H1 (cell line): ENCODE measurements around the gene GRK5. TPM values are rescaled to one million over a fixed set of nuclear protein-coding genes. Genes with fewer than 3 reads are reported as not detected.

Experiments
- CTCF ChIA-PET: fragments of 300-600 bp; sonication (Branson Sonifier 250); formaldehyde crosslinking; loops from one replicate; lab custom pipeline; 2021; ENCODE audit not compliant: partially characterized antibody; lab: Charles Lee
- POLR2A ChIA-PET: fragments of 300-600 bp; sonication (Branson Sonifier 250); formaldehyde crosslinking; loops from one replicate; lab custom pipeline; 2021; ENCODE audit warnings: inconsistent platforms; ENCODE audit not compliant: partially characterized antibody; lab: Charles Lee
- DNase-seq, 2 experiments: peaks; one replicate each; pipeline versions ENCODE4 v3.0.0 to v3.0.0-alpha.2; 2010 to 2022; ENCODE audit warnings: low spot score in 2 of 2, low read depth in 1 of 2, mixed read lengths in 1 of 2
- FAIRE-seq: peaks from 2 replicates; lab custom pipeline; 2011; peaks lifted over from hg19 to GRCh38; lab: Jason Lieb, UNC
- H2AFZ ChIP-seq: 2 replicates; pipeline ENCODE4 v1.8.1; 2012; ENCODE audit warnings: low read length, inconsistent platforms
- H2AK5ac ChIP-seq: 2 replicates; pipeline ENCODE4 v1.6.1; 2013; ENCODE audit warnings: low read depth, low read length
- H2BK120ac ChIP-seq: replicated peaks from 2 replicates; pipeline ENCODE3; 2013; ENCODE audit warnings: low read depth, low read length, inconsistent platforms
- H2BK12ac ChIP-seq: 2 replicates; pipeline ENCODE4 v1.6.1; 2013; ENCODE audit warnings: low read depth, low read length
- H2BK15ac ChIP-seq: 2 replicates; pipeline ENCODE4 v1.6.1; 2013; ENCODE audit warnings: low read length
- H2BK20ac ChIP-seq: 2 replicates; pipeline ENCODE4 v1.6.1; 2013; ENCODE audit warnings: low read length
- H2BK5ac ChIP-seq: 2 replicates; pipeline ENCODE4 v1.6.1; 2013; ENCODE audit warnings: low read depth, low read length
- H3K14ac ChIP-seq: 2 replicates; pipeline ENCODE4 v1.6.1; 2013; ENCODE audit warnings: inconsistent platforms; ENCODE audit not compliant: insufficient read length
- H3K18ac ChIP-seq: 2 replicates; pipeline ENCODE4 v1.6.1; 2013; ENCODE audit warnings: low read length; ENCODE audit errors: extremely low read depth
- H3K23ac ChIP-seq: 2 replicates; pipeline ENCODE4 v1.6.1; 2013; ENCODE audit warnings: inconsistent platforms; ENCODE audit not compliant: insufficient read length
- H3K23me2 ChIP-seq: 2 replicates; pipeline ENCODE4 v1.6.1; 2013; ENCODE audit warnings: low read depth, low read length
- H3K27ac ChIP-seq: 2 replicates; pipeline ENCODE4 v1.6.1; 2011; ENCODE audit warnings: low read depth, low read length, inconsistent platforms
- H3K27me3 ChIP-seq, 4 experiments: replicated peaks in 1 of 4; 1 replicate in 1 of 4; 2 replicates in 3 of 4; pipeline versions ENCODE4 v1.6.1 to v1.8.1; 2011 to 2013; ENCODE audit warnings: low read length in 3 of 4, mild to moderate bottlenecking in 3 of 4, inconsistent platforms in 2 of 4, mixed read lengths in 2 of 4, moderate library complexity in 1 of 4; ENCODE audit not compliant: control insufficient read depth in 3 of 4, insufficient read depth in 3 of 4; ENCODE audit errors: extremely low read depth in 1 of 4
- H3K36me3 ChIP-seq, 4 experiments: 2 replicates each; pipeline versions ENCODE4 v1.6.1 to v1.8.1; 2011 to 2013; ENCODE audit warnings: mild to moderate bottlenecking in 4 of 4, low read length in 3 of 4, moderate library complexity in 2 of 4, control low read depth in 1 of 4, inconsistent platforms in 1 of 4; ENCODE audit not compliant: insufficient read depth in 4 of 4, control insufficient read depth in 2 of 4
- H3K4ac ChIP-seq: replicated peaks from 2 replicates; pipeline ENCODE3; 2013; ENCODE audit warnings: low read length, low read depth, mixed read lengths, inconsistent platforms; ENCODE audit not compliant: insufficient read length
- H3K4me1 ChIP-seq, 4 experiments: replicated peaks in 1 of 4; 1 replicate in 1 of 4; 2 replicates in 3 of 4; pipeline versions ENCODE4 v1.6.1 to v1.8.1; 2011 to 2013; ENCODE audit warnings: low read length in 3 of 4, inconsistent platforms in 2 of 4, mixed read lengths in 1 of 4; ENCODE audit not compliant: insufficient read depth in 4 of 4, control insufficient read depth in 3 of 4
- H3K4me2 ChIP-seq, 2 experiments: 2 replicates each; pipeline versions ENCODE4 v1.6.1 to v1.8.1; 2011 to 2013; ENCODE audit warnings: low read depth in 2 of 2, low read length in 2 of 2, control low read depth in 1 of 2, inconsistent platforms in 1 of 2, mild to moderate bottlenecking in 1 of 2; ENCODE audit not compliant: insufficient read depth in 1 of 2
- H3K4me3 ChIP-seq, 4 experiments: fragments of 200-600, 300-600 bp in 1 of 4; sonication (generic), shearing (Covaris generic), sonication (Bioruptor Twin) in 1 of 4; 2 replicates each; pipeline versions ENCODE4 v1.5.1 to v1.8.1; 2011 to 2016; ENCODE audit warnings: low read length in 4 of 4, low read depth in 3 of 4, control low read depth in 2 of 4, inconsistent platforms in 2 of 4, mild to moderate bottlenecking in 2 of 4, mixed read lengths in 1 of 4, moderate library complexity in 1 of 4; ENCODE audit not compliant: insufficient read depth in 2 of 4; ENCODE audit errors: extremely low read depth in 1 of 4
- H3K56ac ChIP-seq: replicated peaks from 2 replicates; pipeline ENCODE3; 2013; ENCODE audit warnings: low read depth, mild to moderate bottlenecking, mixed read lengths, low read length, inconsistent platforms; ENCODE audit not compliant: insufficient read length
- H3K79me1 ChIP-seq: 2 replicates; pipeline ENCODE4 v1.6.1; 2013; ENCODE audit warnings: low read depth, low read length, control low read depth
- H3K79me2 ChIP-seq, 2 experiments: 2 replicates each; pipeline versions ENCODE4 v1.6.1 to v1.8.1; 2012 to 2013; ENCODE audit warnings: low read length in 2 of 2, mild to moderate bottlenecking in 2 of 2, inconsistent platforms in 1 of 2; ENCODE audit not compliant: insufficient read depth in 2 of 2, control insufficient read depth in 1 of 2
- H3K9ac ChIP-seq, 4 experiments: replicated peaks in 1 of 4; 1 replicate in 1 of 4; 2 replicates in 3 of 4; pipeline versions ENCODE4 v1.6.1 to v1.8.1; 2011 to 2013; ENCODE audit warnings: low read depth in 3 of 4, low read length in 3 of 4, control low read depth in 2 of 4, mild to moderate bottlenecking in 2 of 4, moderate library complexity in 2 of 4, inconsistent platforms in 1 of 4; ENCODE audit errors: extremely low read depth in 1 of 4
- H3K9me3 ChIP-seq, 2 experiments: 2 replicates each; pipeline versions ENCODE4 v1.6.1 to v1.8.1; 2012 to 2013; ENCODE audit warnings: mild to moderate bottlenecking in 2 of 2, moderate library complexity in 2 of 2, control low read depth in 1 of 2, inconsistent platforms in 1 of 2, low read depth in 1 of 2, low read length in 1 of 2, mixed read lengths in 1 of 2; ENCODE audit not compliant: insufficient read depth in 2 of 2
- H4K20me1 ChIP-seq, 2 experiments: replicated peaks in 1 of 2; 2 replicates each; pipeline versions ENCODE3 to v1.8.1; 2011 to 2013; ENCODE audit warnings: inconsistent platforms in 2 of 2, low read length in 2 of 2, mild to moderate bottlenecking in 1 of 2; ENCODE audit not compliant: insufficient read depth in 2 of 2, control insufficient read depth in 1 of 2
- H4K5ac ChIP-seq: 2 replicates; pipeline ENCODE4 v1.6.1; 2013; ENCODE audit warnings: low read length, low read depth, mixed read lengths, inconsistent platforms; ENCODE audit not compliant: insufficient read length
- H4K8ac ChIP-seq: 2 replicates; pipeline ENCODE4 v1.8.0; 2013; ENCODE audit warnings: mild to moderate bottlenecking, moderate library complexity, low read length, inconsistent platforms; ENCODE audit not compliant: insufficient read depth; ENCODE audit errors: extremely low read depth
- H4K91ac ChIP-seq: replicated peaks from 2 replicates; pipeline ENCODE3; 2013; ENCODE audit warnings: low read length, mixed read lengths, inconsistent platforms; ENCODE audit not compliant: insufficient read length
- BRCA1 ChIP-seq: IDR thresholded peaks from 2 replicates; pipeline ENCODE4 v1.6.1; 2012; ENCODE audit warnings: low read depth, low read length, improper control_type of control experiment
- CHD1 ChIP-seq: IDR thresholded peaks from 2 replicates; pipeline ENCODE4 v1.6.1; 2012; ENCODE audit warnings: low read depth, low read length, improper control_type of control experiment
- CHD2 ChIP-seq: IDR thresholded peaks from 2 replicates; pipeline ENCODE4 v1.6.1; 2012; ENCODE audit warnings: low read length, improper control_type of control experiment
- CTCF ChIP-seq, 3 experiments: IDR thresholded peaks; 1 replicate in 2 of 3; 2 replicates in 1 of 3; pipeline versions ENCODE4 v1.5.1 to v1.6.1; 2011; ENCODE audit warnings: low read length in 3 of 3, mild to moderate bottlenecking in 3 of 3, inconsistent platforms in 2 of 3, low read depth in 1 of 3, moderate library complexity in 1 of 3; ENCODE audit not compliant: insufficient read depth in 1 of 3; ENCODE audit errors: control extremely low read depth in 1 of 3
- RAD21 ChIP-seq, 2 experiments: IDR thresholded peaks in 1 of 2; conservative IDR thresholded peaks in 1 of 2; 2 replicates each; pipeline ENCODE4 v1.6.1; 2011; ENCODE audit warnings: low read depth in 2 of 2, low read length in 2 of 2, improper control_type of control experiment in 1 of 2, inconsistent platforms in 1 of 2, mild to moderate bottlenecking in 1 of 2, moderate library complexity in 1 of 2
- RFX5 ChIP-seq: IDR thresholded peaks from 2 replicates; pipeline ENCODE4 v1.6.1; 2011; ENCODE audit warnings: low read depth, low read length, improper control_type of control experiment, borderline replicate concordance
- SAP30 ChIP-seq: fragments of 300-600 bp; sonication (generic); IDR thresholded peaks from 2 replicates; pipeline ENCODE4 v1.7.1; 2012; ENCODE audit warnings: low read length, moderate library complexity, mild to moderate bottlenecking, inconsistent platforms; ENCODE audit not compliant: insufficient read depth, insufficient replicate concordance
- WGBS, 2 experiments: shearing (Covaris generic) in 1 of 2; methylation state at CpG; one replicate each; pipeline versions ENCODE4 v1.1.6 to v1.1.7; 2013 to 2015; ENCODE audit warnings: low lambda C conversion rate in 2 of 2, mixed read lengths in 2 of 2, inconsistent platforms in 1 of 2, low coverage in 1 of 2, missing lambda C conversion rate in 1 of 2; ENCODE audit not compliant: insufficient replicate concordance in 2 of 2, insufficient coverage in 1 of 2, insufficient read length in 1 of 2; ENCODE audit errors: extremely low coverage in 1 of 2, missing lambda C conversion rate in 1 of 2; 5-methylcytosine and 5-hydroxymethylcytosine counted together
- polyA plus RNA-seq, 7 experiments: library from polyadenylated mRNA; depleted of rRNA in 3 of 7; stranded (reverse) in 5 of 7; unstranded in 2 of 7; fragments of >200 nt in 5 of 7; fragments of 200-250 nt in 2 of 7; gene quantifications; 1 replicate in 5 of 7; 2 replicates in 1 of 7; 4 replicates in 1 of 7; pipeline versions ENCODE4 v1.2.1 to v1.2.3, GENCODE V29; 2011 to 2013; ENCODE audit warnings: missing spikeins in 2 of 7, mixed read lengths in 2 of 7
- total RNA-seq: library from RNA; stranded (reverse); fragmentation: NEBNext Ultra II Directional; extraction: Animal tissue kit (Norgen Biotek cat#: 25700); gene quantifications from 2 replicates; pipeline ENCODE4 v1.2.1, GENCODE V29; 2021

Gene GRK5
- total and polyA plus RNA-seq, 2 of the 8 experiments (the other 6 are each of a cell fraction or from before 2014, with no cell fraction given), result 0.54 to 2.5 TPM

GRCh38 chr10:119199231-119199992, 8.0 kb upstream of the GRK5 start:
- Histone ChIP-seq H3K27me3 (no peaks in the 10 kb centered on the region), H3K79me1 (no peaks in the 10 kb centered on the region), H3K4ac (no peak overlapping the region), H3K18ac (no peak overlapping the region), H2AK5ac (no peak overlapping the region), H3K23me2 (no peaks in the 10 kb centered on the region), H3K27ac (no peak overlapping the region), H3K14ac (no peak overlapping the region), H4K8ac (no peak overlapping the region), H3K4me3 (no peak overlapping the region), H2BK5ac (no peak overlapping the region), H2BK20ac (no peak overlapping the region), H3K79me2 (no peaks in the 10 kb centered on the region), H4K91ac (no peak overlapping the region), H3K4me1 (peaks cover 0 to 3% (median 0%) of the 10 kb centered on the region in 4 experiments; a peak in 1 of 7 replicates), H3K9ac (no peak overlapping the region), H2BK12ac (no peak overlapping the region), H3K4me2 (no peak overlapping the region), H2BK120ac (no peak overlapping the region), H3K9me3 (no peaks in the 10 kb centered on the region), H4K5ac (no peak overlapping the region), H2AFZ (peak overlapping the region; percentile 3; the same call in 1 of the 2 replicates), H3K36me3 (no peaks in the 10 kb centered on the region), H4K20me1 (no peaks in the 10 kb centered on the region), H2BK15ac (peak overlapping the region; percentile 31; the same call in 1 of the 2 replicates), H3K23ac (no peak overlapping the region), H3K56ac (no peak overlapping the region)
- ChIA-PET POLR2A (interaction anchor here (1.2 to 1.3 kb wide), 2 partner anchors 34 to 60 kb away, joined by 3 to 6 read pairs; no protein-coding TSS in a partner anchor), CTCF (interaction anchor here (0.6 to 10.9 kb wide), 90 partner anchors 9 to 448 kb away, joined by 3 to 272 read pairs (median 4); partner anchors contain the start of gene GRK5)
- FAIRE-seq (no peak), DNase-seq (peak in 1 of 2 experiments; percentile 59)
- WGBS, 2 experiments, result 66% methylated on average over 9 of the region's 9 CpGs; no CpG with 5 or more reads in 1 of the 2 experiments
- TF ChIP-seq CHD1 (no peak), RAD21 (IDR thresholded peaks at IDR 0.05 in 1 of 2, conservative IDR thresholded peaks at IDR 0.05 in 1 of 2; ENCODE audit: low read depth in 2 of 2, low read length in 2 of 2) (peak; percentile 94 to 95), RFX5 (no peak), SAP30 (no peak), CTCF (IDR thresholded peaks at IDR 0.05; ENCODE audit: control extremely low read depth in 1 of 3, insufficient read depth in 1 of 3, low read depth in 1 of 3, low read length in 3 of 3) (peak; percentile 75 to 91 (median 87)), BRCA1 (no peak), CHD2 (no peak)
